Urinary bladder (tissue), 4 donors: ENCODE measurements around the gene UBP1. TPM values are rescaled to one million over a fixed set of nuclear protein-coding genes. Genes with fewer than 3 reads are reported as not detected.
"Not testable (repeated sequence)": the region's sequence is repeated elsewhere in the genome, so short reads cannot be mapped to it uniquely, and the experiment has no call there.

Experiments used
- DNase-seq: peaks from one replicate; pipeline ENCODE4 v3.0.0-alpha.2; 2015; ENCODE audit errors: extremely low spot score
- H3K27ac ChIP-seq: one replicate; pipeline ENCODE4 v1.5.1; 2013; ENCODE audit warnings: low read depth, mild to moderate bottlenecking, moderate library complexity
- H3K36me3 ChIP-seq: one replicate; pipeline ENCODE4 v1.6.1; 2013; ENCODE audit warnings: mild to moderate bottlenecking, moderate library complexity; ENCODE audit not compliant: insufficient read depth
- H3K4me1 ChIP-seq: one replicate; pipeline ENCODE4 v1.6.1; 2013; ENCODE audit warnings: mild to moderate bottlenecking, moderate library complexity; ENCODE audit not compliant: insufficient read depth
- H3K4me3 ChIP-seq: one replicate; pipeline ENCODE4 v1.5.1; 2013; ENCODE audit warnings: low read depth, low read length
- WGBS: extraction: QIAGEN DNeasy Blood & Tissue Kit; methylation state at CpG from one replicate; pipeline ENCODE4 v1.1.7; 2013; 5-methylcytosine and 5-hydroxymethylcytosine counted together
- polyA plus RNA-seq: library from polyadenylated mRNA; stranded (reverse); fragments of 200-250 nt; gene quantifications from one replicate; pipeline ENCODE4 v1.2.3, GENCODE V29; 2013
- total RNA-seq: library from RNA; depleted of rRNA; stranded (reverse); fragments of >200 nt; gene quantifications from one replicate; pipeline ENCODE4 v1.2.3, GENCODE V29; 2014
- donor health status: healthy with polysubstance abuse.
- donor health status: healthy.

UBP1 gene
- total and polyA plus RNA-seq, 2 donors: 53.0 to 59.6 TPM

DNA sequence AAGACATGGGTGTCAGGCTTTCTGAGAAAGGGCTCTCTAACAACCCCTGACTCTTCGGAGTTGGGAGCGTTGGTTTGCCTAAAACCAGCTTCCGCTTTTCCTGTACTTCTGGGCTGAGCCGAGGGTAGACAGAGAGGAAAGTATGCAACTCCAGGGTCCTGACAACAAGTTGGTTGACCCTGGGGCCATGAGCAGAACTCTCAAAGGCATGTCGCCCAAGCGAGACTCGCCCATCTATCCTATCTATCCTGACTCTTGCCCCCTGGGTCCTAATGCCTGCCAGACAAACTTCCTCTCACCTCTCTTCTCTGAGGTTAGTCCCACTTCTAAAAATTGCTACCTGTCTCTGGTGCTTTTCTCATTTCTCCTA, 7.0 kb upstream of the UBP1 start:
- H3K4me3 ChIP-seq, DNase-seq, H3K27ac ChIP-seq, H3K36me3 ChIP-seq, H3K4me1 ChIP-seq: not testable (repeated sequence)
- 86% methylated on average over 7 of the region's 7 CpGs for WGBS

DNA sequence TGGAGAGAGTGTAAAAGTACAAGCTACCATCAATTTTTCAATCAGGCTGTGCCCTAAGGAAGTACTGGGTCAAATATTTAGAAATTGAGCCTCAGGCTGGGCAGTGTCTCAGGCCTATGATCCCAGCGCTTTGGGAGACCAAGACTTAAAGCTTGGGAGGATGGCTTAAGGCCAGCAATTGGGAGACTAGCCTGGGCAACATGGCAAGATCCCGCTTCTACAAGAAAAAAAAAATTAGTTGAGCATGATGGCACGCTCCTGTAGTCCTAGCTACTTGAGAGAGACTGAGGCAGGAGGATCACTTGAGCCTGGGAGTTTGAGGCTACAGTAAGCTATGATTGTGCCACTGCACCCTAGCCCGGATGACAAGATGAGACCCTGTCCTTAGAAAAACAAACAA, 2.0 kb upstream of the UBP1 start:
- Histone ChIP-seq H3K27ac (no peak overlapping the region), H3K4me3 (no peak overlapping the region), H3K36me3 (no peaks in the 10 kb centered on the region), H3K4me1 (peaks cover 1% of the 10 kb centered on the region)
- 83% methylated on average over 4 of the region's 4 CpGs for WGBS
- no peak for DNase-seq

DNA sequence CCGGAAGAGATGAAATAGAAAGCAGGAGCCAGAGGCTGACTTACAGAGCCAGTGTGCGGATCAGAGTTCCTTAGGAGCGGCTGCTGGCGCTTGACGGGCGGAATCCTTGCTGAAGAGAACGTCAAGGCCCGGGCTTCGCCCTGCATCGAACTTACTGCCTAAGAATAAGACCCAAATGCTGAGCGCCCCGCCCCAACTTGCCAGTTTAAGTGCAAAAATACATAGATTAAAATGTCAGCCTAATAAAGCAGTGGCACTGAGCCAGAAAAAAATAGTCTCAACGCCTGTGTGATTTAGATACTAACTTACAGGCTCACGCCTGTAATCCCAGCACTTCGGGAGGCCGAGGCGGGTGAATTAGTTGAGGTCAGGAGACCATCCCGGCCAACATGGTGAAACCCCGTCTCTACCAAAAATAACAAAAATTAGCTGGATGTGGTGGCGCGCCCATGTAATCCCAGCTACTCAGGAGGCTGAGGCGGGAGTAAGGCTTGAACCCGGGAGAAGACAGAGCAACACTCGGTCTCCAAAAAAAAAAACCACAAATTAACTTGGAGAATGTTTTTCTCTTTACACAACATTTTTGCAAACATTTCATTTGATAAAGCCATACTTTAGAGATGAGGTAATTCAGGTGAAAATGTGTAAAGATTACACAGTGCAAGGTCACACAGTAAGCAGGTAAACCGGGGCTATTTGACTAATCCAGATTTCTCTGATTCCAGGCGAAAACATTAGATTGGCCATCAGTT, 1.2 kb upstream of the UBP1 start:
- peak overlapping the region; percentile 86 for H3K27ac ChIP-seq
- DNase-seq: no peak
- peaks cover 1% of the 10 kb centered on the region for H3K4me1 ChIP-seq
- WGBS: 20% methylated on average over 26 of the region's 26 CpGs
- H3K36me3 ChIP-seq: no peaks in the 10 kb centered on the region
- H3K4me3 ChIP-seq: peak overlapping the region; percentile 27

DNA sequence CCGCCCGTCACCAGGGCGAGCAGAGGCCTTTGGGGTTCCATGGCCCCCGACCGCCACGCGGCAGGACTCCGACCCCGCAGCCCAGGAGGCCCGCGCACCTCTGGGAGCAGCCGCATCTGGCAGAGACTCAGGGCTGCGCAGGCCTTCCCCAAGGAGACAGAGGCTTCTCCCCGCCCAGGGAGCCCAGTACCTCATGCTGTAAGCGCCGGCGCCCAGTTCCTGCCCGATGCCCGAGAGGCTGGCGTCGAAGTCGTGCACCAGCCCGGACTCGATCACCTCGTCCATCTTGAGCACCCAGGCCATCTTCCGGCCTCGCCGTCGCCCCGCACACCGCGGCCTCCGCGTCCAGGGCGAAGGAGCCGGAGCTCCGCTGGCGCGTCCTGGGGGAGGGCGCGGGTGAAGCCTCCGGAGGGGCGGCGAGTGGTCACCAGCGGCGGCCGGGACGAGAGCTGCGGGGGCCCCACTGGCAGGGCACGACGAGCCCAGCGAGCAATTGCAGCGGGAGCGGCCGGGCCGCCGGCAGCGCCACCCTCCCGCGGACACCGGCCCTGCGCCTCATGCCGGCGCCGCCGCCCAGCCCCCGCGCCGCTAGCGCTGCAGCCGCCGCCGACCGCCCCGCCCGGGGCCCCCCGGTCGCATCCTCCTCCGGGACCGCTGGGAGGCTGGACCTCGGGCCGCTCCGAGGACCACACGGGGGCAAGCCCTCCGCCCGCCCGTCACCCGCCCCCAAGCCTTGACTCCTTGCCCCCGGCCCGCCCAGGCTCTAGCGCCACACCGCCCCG, 468 bp downstream of the UBP1 start:
- DNase-seq: no peak
- WGBS: under 1% methylated on average over 93 of the region's 93 CpGs
- peak overlapping the region; percentile 98 for H3K4me3 ChIP-seq
- peaks cover 1% of the 10 kb centered on the region for H3K4me1 ChIP-seq
- H3K36me3 ChIP-seq: no peaks in the 10 kb centered on the region
- peak overlapping the region; percentile 92 for H3K27ac ChIP-seq

DNA sequence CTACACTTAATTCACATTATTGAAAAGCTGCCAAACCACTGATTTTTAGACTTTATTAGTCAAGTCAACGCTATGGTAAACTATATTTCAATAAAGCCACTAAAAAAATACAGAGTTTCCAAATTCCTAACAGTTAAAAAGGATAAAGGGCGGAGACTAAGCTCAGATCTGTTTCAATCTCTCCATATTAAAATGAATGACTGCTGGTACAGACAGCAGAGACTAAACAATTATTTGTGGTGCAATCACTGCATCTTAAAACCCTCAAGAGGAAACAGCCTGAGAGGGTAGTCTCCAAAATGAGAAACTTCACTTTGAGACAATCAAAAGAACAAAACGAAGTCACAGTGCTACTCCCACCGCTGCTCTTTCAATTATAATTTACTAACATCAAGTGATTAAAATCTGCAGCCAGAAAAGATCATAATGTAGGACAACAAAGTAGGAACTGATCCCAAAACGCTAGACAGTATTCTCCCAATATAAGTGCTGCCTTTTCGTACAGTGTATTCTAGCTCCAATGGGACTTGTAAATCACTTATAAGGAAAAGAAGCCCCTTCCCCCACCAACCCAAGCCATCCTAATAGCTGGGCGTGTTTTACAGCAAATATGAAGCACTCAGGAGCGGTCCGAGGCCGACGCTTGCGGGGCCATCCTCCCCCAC, 1.2 kb downstream of the UBP1 start:
- WGBS: 2% methylated on average over 12 of the region's 12 CpGs
- H3K4me3 ChIP-seq: peak overlapping the region; percentile 98
- H3K4me1 ChIP-seq: peaks cover 1% of the 10 kb centered on the region
- peak overlapping the region; percentile 92 for H3K27ac ChIP-seq
- no peak for DNase-seq
- no peaks in the 10 kb centered on the region for H3K36me3 ChIP-seq

DNA sequence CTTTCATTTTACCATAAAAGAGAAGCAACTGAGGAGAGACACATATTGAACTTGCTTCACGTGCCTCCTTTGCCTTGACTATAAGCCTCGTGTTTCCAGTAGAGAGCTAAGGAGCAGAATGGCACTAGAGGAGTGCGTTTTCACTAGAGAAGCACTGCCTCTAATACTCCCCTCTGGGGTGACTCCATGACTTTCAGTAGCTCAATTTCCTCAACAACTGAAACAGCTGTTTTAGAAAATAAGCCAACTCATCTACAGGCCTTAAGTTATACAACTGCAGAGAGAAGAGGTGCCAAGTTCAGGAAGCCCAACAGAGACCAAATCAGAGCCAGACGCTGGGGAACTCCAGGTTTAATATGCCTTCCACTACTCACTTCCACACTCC, 1.9 kb downstream of the UBP1 start:
- no peak for DNase-seq
- 8% methylated on average over 4 of the region's 4 CpGs for WGBS
- Histone ChIP-seq H3K27ac (no peak overlapping the region), H3K36me3 (no peaks in the 10 kb centered on the region), H3K4me1 (peaks cover 1% of the 10 kb centered on the region), H3K4me3 (peak overlapping the region; percentile 2)

DNA sequence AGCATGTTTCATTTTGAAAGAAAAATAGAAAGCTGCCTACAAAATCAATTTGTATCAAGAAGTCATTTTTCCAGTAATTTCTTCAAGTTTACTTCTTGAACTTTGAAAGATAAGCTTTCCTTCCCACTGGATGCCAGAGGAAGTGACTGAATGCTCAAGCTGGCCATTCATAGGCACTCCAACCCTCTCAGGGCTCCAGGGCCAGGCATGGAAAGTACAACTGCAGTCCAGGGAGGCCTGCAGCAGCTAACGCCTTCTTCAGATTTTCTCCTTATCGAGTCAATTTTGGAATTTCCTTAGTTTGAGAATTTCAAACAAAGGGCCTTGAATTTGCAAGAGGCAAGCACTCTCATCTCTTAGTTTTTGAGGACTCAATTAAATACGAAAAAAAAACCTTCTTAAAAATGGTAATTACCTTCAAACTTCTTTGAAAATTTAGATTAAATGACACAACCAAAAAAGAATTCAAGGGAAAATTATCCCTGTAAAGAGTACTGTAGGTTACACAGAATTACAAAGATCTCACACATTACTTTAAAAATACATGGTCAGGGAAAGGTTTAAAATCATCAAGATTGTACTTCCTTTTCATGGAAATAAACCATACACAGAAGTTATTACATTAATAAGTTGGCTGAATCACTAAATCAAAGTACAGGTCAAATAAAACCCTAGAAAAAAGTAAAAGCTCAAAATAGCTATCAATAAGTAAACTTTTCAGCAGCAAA, 2.5 kb downstream of the UBP1 start:
- Histone ChIP-seq H3K36me3 (no peaks in the 10 kb centered on the region), H3K4me3 (no peak overlapping the region), H3K4me1 (peaks cover 1% of the 10 kb centered on the region), H3K27ac (no peak overlapping the region)
- no peak for DNase-seq
- 53% methylated on average over 3 of the region's 3 CpGs for WGBS

DNA sequence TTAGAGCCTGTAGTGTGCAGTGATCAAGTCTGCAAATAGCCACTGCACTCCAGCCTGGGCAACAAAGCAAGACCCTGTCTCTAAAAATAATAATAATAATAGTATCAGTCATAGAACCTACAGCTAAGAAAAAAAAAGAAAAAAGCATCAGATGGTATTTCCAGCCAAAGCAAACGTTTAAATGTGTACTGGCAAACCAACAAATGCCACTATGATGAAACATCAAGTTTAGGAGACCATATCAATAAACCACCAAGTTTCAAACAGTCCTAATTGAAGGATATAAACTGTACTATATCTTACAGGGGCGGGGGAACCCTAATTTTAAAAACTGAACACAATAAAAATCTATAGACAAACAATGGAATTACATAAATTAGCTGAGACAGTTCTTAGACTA, 6.4 kb downstream of the UBP1 start:
- Histone ChIP-seq H3K36me3 (no peaks in the 10 kb centered on the region), H3K4me3 (no peak overlapping the region), H3K27ac (no peak overlapping the region), H3K4me1 (peaks cover 3% of the 10 kb centered on the region)
- 56% methylated on average over 2 of the region's 2 CpGs for WGBS
- DNase-seq: no peak

DNA sequence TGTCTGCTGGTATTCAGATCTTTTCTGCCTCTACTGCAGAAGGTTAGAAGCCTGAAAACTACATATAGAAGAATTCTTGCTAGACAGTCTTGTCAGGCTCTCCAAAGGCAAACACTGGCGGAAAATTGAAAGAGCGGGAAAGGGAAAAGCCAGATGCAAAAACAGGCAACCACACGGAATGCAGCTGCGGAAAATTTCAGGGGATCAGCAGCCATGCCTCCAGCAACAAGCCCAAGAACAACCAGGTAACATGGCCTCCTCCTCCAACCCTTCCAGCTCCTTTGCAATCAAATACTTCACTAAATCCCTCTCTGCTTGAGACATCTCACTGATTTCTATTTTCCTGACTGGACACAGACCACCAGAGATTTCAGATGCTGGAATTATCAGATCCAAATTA, 9.6 kb downstream of the UBP1 start:
- Histone ChIP-seq H3K4me3 (no peak overlapping the region), H3K36me3 (no peaks in the 10 kb centered on the region), H3K4me1 (peaks cover 4% of the 10 kb centered on the region), H3K27ac (no peak overlapping the region)
- WGBS: 94% methylated on average over 4 of the region's 4 CpGs
- DNase-seq: no peak

DNA sequence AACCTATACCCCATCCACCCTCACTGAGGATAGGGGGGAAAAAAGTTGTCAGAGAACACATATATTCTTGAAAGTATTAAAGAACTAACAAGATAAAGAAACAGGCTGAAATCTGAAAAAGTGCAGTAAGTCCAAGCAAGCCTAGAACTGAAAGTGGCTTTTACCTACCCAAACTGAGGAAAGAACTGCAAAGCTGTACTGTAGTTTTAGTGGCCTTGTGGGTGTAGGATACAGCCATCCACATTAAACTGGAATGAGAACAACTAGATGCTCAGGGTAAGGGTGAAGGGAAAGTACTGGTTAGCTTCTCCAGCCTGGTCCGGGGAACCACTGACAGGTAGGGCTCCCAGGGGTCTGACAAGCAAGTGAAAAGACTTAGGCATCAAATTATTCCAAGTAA, 10.1 kb downstream of the UBP1 start:
- Histone ChIP-seq H3K36me3 (no peaks in the 10 kb centered on the region), H3K27ac (no peak overlapping the region), H3K4me1 (peaks cover 4% of the 10 kb centered on the region), H3K4me3 (no peak overlapping the region)
- 91% methylated on average over 1 of the region's 1 CpG for WGBS
- DNase-seq: no peak

DNA sequence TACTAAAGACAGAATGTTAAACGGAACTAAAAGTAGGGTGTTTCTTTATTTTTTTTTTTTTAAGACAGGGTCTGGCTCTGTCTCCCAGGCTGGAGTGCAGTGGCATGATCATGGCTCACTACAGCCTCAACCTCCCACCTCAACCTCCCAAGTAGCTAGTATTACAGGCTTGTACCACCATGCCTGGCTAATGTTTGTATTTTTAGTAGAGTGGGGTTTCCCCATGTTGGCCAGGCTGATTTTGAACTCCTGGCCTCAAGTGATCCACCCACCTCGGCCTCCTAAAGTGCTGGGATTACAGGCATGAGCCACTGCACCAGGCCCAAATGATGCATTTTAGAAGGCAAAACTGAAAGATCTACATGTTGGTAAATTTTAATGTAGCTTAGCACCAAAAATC, 10.9 kb downstream of the UBP1 start:
- 76% methylated on average over 2 of the region's 2 CpGs for WGBS
- not testable (repeated sequence) for H3K4me3 ChIP-seq, H3K4me1 ChIP-seq, H3K27ac ChIP-seq, H3K36me3 ChIP-seq, DNase-seq

DNA sequence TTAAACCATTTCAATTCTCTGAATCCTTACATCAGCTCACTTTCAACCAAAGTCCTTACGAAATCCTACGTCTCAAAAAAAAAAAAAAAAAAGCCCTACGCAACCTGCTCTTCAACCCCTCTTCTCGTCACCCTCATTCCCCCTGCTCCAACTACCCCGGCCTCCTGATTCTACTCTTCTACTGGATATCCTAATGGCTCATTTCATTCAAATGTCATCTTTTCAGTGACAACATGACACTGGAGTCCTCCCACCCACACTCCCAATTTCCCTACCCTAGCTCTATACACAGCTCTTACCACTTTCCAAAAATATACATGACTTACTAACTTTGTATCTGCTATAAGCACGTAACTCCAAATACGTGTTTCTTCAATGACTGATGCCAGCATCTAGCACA, 11.5 kb downstream of the UBP1 start:
- WGBS: 90% methylated on average over 7 of the region's 7 CpGs
- Histone ChIP-seq H3K4me1 (peaks cover 4% of the 10 kb centered on the region), H3K36me3 (no peaks in the 10 kb centered on the region), H3K4me3 (no peak overlapping the region), H3K27ac (no peak overlapping the region)
- DNase-seq: no peak

DNA sequence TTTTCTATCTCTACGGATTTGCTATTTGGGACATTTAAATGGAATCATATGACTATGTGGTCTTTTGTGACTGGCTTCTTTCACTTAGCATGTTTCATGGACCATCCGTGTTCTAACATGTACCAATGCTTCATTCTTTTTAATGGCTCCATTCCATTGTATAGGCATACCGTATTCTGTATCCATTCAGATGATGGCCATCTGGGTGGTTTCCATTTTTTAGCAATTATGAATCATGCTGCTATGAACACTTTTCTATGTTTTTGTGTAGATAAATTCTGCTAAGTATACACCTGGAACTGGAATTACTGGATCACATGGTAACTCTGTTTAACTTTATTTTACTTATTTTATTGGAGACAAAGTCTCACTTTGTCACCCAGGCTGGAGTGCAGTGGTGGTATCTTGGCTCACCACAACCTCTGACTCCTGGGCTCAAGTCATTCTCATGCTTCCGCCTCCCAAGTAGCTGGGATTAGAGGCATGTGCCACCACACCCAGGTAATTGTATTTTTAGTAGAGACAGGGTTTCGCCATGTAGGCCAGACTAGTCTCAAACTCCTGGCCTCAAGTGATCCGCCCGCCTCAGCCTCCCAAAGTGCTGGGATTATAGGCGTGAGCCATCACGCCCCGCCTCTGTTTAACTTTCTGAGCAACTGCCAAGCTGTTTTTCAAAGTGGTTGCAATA, 13.4 kb downstream of the UBP1 start:
- Histone ChIP-seq H3K4me3 (no peak overlapping the region), H3K4me1 (peaks cover 2% of the 10 kb centered on the region), H3K36me3 (peaks cover under 1% of the 10 kb centered on the region), H3K27ac (no peak overlapping the region)
- no peak for DNase-seq
- WGBS: 88% methylated on average over 10 of the region's 10 CpGs
